ENCODE data around the gene FFAR4. TPM values are rescaled to one million over a fixed set of nuclear protein-coding genes. Genes with fewer than 3 reads are reported as not detected.

FFAR4 gene
- total RNA-seq, 2 donors from 2014 or later = not detected

DNA sequence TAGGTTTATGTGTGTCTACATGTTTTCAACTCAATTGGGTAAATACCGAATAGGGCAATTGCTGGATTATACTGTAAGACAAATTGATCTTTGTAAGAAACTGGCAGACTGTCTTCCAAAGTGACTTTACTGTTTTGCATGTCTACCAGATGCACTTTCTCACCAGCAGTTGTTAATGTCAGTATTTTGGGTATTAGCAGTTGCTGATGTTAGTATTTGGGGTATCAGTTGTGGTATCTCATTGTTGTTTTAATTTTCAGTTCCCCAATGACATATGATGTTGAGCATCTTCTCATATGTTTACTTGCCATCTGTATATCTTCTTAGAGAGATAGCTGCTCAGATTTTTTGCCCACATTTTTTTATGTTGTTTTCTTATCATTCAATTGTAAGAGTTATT lies 56.5 kb downstream of the FFAR4 start:
- Mint-ChIP-seq H3K4me3 (no peak overlapping the region), H3K9me3 (no peaks in the 10 kb centered on the region), H3K27me3 (peaks cover 9 to 14% of the 10 kb centered on the region in 2 donors), H3K4me1 (ENCODE audit: low read depth in 2 of 2) (no peaks in the 10 kb centered on the region), H3K27ac (no peak overlapping the region), H3K36me3 (no peaks in the 10 kb centered on the region)
- DNase-seq (ENCODE audit: low spot score) (no peak), ATAC-seq (no peak)

DNA sequence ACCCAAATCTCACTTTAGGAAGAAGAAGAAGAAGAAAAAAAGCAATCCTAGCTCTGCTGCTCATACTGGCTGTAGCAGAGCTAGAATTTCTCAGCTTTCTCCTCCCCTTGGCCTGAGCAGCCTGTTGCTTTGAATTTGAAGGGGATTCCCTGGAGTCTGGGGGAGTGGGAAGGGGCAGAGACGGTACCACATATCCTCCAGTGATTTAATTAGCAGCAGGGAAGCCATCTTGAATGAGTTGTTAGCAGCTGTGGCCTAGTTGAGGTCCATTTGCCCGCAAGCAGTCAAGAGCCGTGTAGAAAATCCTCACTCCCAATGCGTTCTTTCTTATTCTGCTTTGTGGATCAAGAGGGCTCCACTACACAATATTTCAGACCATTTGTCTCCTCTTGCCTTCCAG lies 62.4 kb downstream of the FFAR4 start:
- Mint-ChIP-seq H3K4me3 (no peak overlapping the region), H3K27me3 (peaks cover 9 to 11% of the 10 kb centered on the region in 2 donors), H3K36me3 (no peaks in the 10 kb centered on the region), H3K27ac (no peak overlapping the region), H3K4me1 (ENCODE audit: low read depth in 2 of 2) (no peaks in the 10 kb centered on the region), H3K9me3 (no peaks in the 10 kb centered on the region)
- no peak for DNase-seq (ENCODE audit: low spot score)
- no peak for ATAC-seq

DNA sequence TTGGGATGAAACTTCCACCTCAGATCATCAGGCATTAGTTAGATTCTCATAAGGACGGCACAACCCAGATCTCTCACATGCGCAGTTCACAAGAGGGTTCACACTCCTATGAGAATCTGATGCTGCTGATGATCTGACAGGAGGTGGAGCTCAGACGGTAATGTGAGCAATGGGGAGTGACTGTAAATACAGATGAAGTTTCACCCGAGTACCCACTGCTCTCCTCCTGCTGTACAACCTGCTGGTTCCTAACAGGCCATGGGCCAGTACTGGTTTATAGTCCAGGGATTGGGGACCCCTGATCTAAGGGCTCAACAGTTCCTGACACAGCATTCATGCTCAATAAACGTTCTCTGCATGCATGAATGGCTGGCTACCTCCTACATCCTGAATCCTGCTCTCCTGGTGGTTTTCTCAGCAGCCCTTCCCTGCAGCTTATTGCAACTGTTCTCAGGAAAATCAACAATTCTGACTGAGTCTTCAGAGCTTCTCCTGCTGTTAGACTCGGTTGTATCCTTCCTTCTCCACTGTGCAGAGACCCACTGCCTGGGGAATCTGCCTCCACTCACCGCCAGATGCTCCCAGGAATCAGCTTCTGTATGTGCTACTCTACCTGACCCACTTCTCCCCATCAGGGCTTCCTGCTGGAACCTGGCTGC lies 63.3 kb downstream of the FFAR4 start:
- Mint-ChIP-seq H3K4me1 (ENCODE audit: low read depth in 2 of 2) (no peaks in the 10 kb centered on the region), H3K9me3 (no peaks in the 10 kb centered on the region), H3K27ac (no peak overlapping the region), H3K27me3 (peaks cover 9 to 11% of the 10 kb centered on the region in 2 donors), H3K36me3 (no peaks in the 10 kb centered on the region), H3K4me3 (no peak overlapping the region)
- no peak for ATAC-seq
- DNase-seq (ENCODE audit: low spot score) = no peak

DNA sequence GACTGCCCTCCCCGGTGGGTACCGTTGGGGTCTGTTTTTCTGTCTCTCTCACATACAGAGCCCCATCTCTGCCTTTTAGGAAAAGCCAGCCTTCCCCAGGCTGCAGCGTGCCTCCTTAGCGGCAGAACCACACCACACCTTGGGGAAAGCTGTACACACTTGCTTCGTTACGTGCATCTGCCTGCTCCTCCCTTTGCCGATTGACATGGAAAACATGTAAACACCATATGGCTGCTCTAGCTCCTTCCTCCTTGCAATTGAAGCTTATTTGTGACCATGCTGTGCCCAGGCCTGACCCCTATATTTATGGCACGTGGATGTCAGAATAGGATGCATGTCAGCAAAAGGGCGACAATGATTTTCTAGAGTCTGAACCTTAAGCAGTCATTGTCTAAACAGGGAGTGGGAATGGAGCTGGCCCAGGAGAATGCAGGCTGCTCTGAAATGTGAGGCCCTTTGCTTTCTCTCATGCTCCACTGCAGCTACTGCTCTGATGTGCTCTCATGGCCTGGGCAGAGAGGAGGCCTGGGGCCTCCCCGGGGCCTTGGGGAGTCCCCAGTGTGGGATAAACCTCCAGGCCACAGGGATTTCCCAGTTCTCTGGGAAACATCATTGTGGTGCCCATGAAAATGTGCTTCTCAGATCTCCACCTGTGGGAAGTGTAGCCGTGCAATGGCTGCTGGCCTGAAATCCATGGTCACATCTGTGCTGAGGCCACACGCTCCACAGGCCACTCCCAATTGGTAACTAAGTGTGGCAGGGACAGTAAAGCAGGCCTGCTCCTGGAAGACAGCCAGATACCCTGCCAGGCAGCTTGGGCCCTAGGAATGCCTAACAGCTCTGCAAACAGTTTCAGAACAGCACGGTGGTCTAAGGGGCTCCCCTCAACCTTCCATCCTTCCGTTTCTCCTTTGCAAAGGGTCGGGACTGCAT lies 64.4 kb downstream of the FFAR4 start:
- Mint-ChIP-seq H3K36me3 (no peaks in the 10 kb centered on the region), H3K4me1 (ENCODE audit: low read depth in 2 of 2) (no peaks in the 10 kb centered on the region), H3K4me3 (no peak overlapping the region), H3K9me3 (no peaks in the 10 kb centered on the region), H3K27ac (no peak overlapping the region), H3K27me3 (peaks cover 9 to 11% of the 10 kb centered on the region in 2 donors)
- no peak for DNase-seq (ENCODE audit: low spot score)
- ATAC-seq = peak; percentile 17 to 48

Other genes starting within 250 kb of the FFAR4 start
- 10 to 100 TPM in 1 of 2 donors, under 1 TPM in 1; 0.57 to 15.8 TPM for gene MYOF, start 84.3 kb upstream of the FFAR4 start, total RNA-seq
- 10 to 100 TPM; 23.7 to 45.7 TPM for gene CEP55, start 70.1 kb upstream of the FFAR4 start, total RNA-seq
- not detected for gene RBP4, start 34.6 kb downstream of the FFAR4 start, total RNA-seq
- not detected for gene PDE6C, start 45.9 kb downstream of the FFAR4 start, total RNA-seq
- 10 to 100 TPM; 11.9 to 17.8 TPM for gene FRA10AC1, start 135.9 kb downstream of the FFAR4 start, total RNA-seq
- gene LGI1, start 191.3 kb downstream of the FFAR4 start, total RNA-seq = not detected